GM12873 (cell line): Measurements from ENCODE around the gene SRRT.

Source experiments
- TF ChIP-seq, protein P1 (sequence below): IDR thresholded peaks from 2 replicates; pipeline ENCODE4 v1.5.1; 2012; ENCODE audit warnings: low read depth, mild to moderate bottlenecking, moderate library complexity, low read length, control low read depth; ENCODE audit not compliant: insufficient read depth; ENCODE audit errors: missing control alignments

Gene SRRT

DNA sequence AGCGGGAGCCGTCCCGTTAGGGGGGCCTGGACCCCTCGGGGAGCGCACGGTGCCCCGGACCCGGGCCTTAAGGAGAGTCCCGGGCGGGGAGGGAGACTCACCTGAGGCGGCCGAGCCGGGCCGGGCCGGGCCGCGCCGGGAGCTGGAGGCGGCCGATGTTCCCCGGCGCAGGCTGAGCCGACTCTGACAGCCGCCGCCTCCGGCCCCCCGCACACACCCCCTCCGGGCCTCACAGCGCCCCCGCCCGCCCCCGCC lies 20.7 kb downstream of the SRRT start, which contains the start of gene ACHE:
TSS of gene ACHE (minus strand) at position 188 of the 255 bp plus-strand sequence. CDS start 1,656 bp downstream, outside the sequence.
- TF ChIP-seq, protein P1, sequence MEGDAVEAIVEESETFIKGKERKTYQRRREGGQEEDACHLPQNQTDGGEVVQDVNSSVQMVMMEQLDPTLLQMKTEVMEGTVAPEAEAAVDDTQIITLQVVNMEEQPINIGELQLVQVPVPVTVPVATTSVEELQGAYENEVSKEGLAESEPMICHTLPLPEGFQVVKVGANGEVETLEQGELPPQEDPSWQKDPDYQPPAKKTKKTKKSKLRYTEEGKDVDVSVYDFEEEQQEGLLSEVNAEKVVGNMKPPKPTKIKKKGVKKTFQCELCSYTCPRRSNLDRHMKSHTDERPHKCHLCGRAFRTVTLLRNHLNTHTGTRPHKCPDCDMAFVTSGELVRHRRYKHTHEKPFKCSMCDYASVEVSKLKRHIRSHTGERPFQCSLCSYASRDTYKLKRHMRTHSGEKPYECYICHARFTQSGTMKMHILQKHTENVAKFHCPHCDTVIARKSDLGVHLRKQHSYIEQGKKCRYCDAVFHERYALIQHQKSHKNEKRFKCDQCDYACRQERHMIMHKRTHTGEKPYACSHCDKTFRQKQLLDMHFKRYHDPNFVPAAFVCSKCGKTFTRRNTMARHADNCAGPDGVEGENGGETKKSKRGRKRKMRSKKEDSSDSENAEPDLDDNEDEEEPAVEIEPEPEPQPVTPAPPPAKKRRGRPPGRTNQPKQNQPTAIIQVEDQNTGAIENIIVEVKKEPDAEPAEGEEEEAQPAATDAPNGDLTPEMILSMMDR, result no peak

DNA sequence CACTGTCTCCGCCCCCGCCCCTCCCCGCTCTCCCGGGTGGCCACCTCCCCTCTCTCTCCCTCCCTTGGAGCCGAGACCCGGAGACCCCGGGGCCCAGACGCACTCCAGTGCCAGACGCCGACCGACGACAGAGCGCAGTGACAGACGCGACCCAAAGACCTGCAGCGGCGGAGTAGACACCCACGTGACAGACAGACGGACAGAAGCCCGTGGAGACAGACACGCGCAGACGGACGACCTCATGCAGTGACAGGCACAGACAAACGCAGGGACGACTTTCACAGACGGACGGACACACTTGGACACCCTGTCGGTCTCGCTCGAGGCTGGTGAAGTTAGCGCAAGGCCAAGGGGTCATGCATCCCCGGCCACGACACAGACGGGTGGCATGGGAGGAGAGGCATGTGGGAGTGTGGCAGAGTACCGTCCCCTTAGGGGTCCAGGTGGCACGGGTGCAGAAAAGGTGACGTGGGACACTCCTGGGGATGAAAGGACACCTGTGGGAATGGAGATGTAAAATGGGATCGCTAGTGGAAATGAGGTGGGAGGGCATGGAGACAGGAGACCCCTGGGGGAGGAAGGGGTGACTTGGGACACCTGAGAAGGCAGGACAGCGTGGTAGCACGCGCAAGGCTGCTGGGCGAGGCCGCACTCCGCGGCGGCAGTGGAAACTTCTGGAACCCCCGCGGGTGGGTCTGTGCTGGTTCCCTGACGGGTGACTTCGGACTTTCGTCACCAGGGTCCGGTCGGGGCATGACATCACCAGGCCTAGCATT lies 21.2 kb downstream of the SRRT start:
- TF ChIP-seq, protein P1, result no peak

DNA sequence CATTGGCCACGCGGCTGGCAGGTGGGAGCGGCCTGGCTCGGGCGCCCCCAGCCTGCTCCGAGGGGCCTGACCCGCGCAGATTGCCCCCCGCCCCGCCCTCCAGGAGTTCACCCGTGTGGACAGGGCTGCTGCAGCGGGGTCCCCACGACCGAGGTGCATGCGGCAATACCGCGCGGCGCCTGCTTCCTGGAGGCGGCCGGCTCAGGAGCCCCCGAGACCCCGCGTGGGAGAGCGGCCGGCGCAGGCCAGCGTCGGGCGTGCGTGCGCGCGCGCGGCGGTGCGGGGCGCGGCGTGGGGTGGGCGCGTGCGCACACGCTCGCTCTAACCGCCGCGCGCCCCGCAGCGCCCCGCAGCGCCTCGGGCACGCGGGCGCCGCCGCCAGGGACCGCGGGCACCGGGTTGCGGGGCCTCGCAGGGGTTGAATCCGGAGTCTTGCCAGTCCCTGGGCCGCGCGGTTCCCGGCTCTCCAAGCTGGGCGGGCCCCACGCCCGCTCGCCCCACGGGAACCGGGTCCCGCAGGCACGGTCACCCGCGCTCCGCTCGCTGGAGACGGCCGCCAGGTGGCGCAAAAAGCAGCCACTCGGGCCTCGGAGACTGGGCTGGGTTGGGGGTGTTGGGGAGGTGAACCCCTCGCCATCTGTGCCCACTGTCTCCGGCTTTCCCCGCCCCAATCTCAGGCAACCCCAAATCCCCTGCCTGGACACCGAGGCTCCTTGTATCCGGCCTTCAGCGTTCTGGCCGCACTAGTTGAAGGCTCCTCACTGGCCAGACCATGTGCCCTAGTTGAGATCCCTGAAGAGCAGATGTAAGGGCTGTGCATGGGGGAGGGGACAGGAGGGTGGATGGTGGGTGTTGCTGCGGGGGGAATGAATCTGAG lies 22.1 kb downstream of the SRRT start:
- TF ChIP-seq, protein P1, result peak; percentile 80

DNA sequence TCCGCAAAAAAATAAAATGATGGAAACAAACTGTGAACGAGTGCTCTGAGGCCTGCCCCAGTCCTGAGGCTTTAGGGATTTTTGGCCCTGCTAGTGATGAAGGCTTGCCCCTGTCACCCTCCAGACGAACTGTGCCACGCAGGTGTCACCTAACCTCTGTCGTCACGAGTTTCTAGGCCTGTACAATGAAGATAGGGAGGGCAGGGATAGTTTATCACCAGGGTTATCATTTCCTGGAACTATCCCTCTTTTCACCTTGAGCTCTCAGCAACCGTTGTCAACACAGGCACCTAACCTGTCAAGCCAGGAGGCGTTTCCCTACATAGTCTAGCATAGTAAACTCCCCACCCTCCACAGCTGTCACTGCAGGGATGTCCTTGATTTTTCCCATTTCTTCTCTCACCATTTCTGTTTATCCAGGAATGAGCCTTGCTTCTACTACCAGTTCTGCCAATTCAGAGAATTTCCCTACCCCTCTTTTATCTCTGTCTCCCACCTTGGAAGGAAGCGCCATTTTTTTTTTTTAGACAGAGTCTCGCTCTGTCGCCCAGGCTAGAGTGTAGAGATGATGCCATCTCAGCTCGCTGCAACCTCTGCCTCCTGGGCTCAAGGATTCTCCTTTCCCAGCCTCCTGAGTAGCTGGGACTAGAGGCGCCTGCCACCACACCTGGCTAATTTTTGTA lies 23.0 kb downstream of the SRRT start:
- TF ChIP-seq, protein P1, result no peak

DNA sequence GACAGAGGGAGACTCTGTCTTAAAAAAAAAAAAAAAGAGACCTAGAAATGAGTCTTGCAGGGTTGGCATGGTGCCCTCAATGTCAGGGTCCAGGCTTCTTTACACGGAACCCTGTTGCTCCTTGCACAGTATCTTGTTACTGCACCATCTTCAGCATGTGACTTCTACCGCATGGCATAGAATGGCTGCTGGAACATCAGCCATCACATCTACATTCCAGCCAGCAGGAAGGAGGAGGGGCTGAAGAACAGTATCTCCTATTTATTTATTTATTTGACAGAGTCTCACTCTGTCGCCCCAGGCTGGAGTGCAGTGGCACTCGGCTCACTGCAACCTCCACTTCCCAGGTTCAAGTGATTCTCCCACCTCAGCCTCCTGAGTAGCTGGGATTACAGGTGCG lies 24.5 kb downstream of the SRRT start:
- TF ChIP-seq, protein P1, result no peak

DNA sequence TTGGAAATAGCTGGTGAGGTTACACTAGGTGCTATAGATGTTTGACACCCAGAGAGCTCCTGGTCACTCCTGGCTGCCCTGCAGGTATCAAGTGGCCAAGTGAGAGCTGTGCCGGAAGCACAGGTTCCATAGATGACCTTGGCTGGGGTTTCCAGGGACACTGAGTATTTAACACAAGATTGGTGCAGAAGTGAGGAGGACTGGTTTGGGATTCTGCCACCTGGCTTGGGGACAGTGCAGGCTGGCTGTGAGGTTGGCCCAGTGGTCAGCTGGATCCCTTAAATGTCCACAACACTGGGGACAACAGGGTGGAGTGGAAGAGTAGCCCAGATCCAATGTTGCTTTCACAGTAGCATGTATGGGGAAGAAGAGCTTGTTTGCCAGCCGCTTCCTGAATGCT lies 26.1 kb downstream of the SRRT start:
- TF ChIP-seq, protein P1, result no peak

DNA sequence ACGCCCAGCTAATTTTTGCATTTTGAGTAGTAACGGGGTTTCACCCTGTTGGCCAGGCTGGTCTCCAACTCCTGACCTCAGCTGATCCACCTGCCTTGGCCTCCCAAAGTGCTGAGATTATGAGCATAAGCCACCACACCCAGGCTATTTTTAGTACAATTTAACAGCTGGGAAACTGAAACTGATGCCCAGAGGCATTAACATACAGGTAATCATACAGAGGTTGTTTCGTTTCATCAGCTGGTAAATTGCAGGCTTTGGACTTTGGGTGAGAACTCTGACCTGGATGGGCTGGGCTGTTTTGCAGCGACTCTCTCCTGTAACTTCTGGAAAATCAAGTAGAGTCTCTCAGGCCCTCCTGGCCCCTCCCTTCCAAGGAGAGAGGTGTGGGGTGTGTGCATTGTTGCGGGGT lies 27.0 kb downstream of the SRRT start:
- TF ChIP-seq, protein P1, result no peak
